Panc1 (cell line): ENCODE results near the gene KIF26B.

Experiments
- POLR2AphosphoS5 ChIP-seq: IDR thresholded peaks from 2 replicates; pipeline ENCODE4 v1.6.1; 2012; ENCODE audit warnings: mild to moderate bottlenecking, low read depth, low read length, moderate library complexity
- TF ChIP-seq, protein P1 (sequence below): fragments of 450-650 bp; IDR thresholded peaks from 2 replicates; pipeline ENCODE4 v1.5.1; 2017; ENCODE audit warnings: mild to moderate bottlenecking

DNA sequence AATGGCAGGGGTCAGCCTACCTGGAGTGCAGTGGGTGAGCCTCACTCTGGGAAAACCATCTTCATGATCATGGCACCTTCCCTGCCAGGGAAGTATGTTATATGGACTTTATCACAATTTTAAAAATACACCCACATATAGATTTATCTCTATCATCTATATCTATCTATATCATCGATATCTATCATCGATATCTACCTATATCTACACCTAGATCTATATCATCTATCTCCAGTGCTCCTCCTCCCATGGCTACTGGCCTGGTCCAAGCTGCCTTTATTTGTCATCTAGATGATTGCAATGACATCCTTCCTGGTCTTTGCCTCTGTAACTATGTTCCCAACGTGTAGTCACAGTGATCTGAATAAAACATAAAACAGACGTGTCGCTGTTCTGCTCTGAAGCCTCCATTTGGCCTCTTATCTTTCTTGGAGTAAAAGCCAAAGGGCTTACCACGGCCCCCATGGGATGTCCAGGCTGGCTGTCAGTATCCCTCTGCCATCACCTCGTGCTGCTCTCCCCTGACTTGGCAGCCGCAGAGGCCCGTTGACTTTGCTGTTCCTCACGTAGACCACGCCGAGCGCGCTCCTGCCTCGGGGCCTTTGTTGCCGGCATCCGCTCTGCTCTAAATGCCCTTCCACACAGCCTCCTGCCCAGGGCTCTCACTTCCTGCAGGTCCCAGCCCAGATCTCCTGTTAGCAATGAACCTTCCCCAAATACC is 20.6 kb upstream of the KIF26B start:
- no peak for TF ChIP-seq POLR2AphosphoS5
- TF ChIP-seq, protein P1, sequence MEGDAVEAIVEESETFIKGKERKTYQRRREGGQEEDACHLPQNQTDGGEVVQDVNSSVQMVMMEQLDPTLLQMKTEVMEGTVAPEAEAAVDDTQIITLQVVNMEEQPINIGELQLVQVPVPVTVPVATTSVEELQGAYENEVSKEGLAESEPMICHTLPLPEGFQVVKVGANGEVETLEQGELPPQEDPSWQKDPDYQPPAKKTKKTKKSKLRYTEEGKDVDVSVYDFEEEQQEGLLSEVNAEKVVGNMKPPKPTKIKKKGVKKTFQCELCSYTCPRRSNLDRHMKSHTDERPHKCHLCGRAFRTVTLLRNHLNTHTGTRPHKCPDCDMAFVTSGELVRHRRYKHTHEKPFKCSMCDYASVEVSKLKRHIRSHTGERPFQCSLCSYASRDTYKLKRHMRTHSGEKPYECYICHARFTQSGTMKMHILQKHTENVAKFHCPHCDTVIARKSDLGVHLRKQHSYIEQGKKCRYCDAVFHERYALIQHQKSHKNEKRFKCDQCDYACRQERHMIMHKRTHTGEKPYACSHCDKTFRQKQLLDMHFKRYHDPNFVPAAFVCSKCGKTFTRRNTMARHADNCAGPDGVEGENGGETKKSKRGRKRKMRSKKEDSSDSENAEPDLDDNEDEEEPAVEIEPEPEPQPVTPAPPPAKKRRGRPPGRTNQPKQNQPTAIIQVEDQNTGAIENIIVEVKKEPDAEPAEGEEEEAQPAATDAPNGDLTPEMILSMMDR, result no peak
